ENCODE data around the gene ADGRA1.

DNA sequence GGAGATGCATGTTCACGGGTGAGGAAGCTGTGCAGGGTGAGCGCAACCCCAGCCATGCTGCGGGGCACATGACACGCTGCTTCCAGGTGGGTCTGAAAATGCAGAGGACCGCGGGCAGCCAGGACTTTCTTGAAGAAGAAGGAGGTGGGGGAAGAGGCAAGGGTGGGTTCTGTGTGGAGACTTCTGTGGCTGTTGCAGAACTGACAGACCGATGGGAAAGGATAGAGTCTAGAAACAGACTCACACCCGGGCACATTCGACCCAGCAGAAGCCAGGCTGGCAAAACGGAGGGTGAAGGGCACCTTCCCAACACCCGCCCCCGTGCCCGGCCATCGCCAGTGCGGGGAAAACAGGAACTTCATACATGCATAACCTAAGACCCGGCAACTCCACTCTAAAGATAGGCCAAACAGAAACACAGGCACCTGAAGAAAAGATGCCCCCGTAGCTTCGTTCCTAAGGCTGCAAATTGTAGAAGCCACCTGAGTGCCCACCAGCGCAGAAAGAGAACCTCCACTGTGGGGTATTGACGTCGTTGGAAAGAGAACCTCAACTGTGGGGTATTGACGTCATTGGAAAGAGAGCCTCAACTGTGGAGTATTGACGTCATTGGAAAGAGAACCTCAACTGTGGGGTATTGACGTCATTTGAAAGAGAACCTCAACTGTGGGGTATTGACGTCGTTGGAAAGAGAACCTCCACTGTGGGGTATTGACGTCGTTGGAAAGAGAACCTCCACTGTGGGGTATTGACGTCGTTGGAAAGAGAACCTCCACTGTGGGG, 67.5 kb downstream of the ADGRA1 start:
- TF ChIP-seq RAD21 (IDR thresholded peaks at IDR 0.05; ENCODE audit: low read depth), result no peak
- no peak for TF ChIP-seq EP300 (IDR thresholded peaks at IDR 0.05; ENCODE audit: borderline replicate concordance)
- TF ChIP-seq TEAD4 (IDR thresholded peaks at IDR 0.05), result no peak
- no peak for TF ChIP-seq TAF1 (IDR thresholded peaks at IDR 0.05; ENCODE audit: low read depth)
- no peak for TF ChIP-seq EGR1 (IDR thresholded peaks at IDR 0.05)
- no peak for TF ChIP-seq NFIC (IDR thresholded peaks at IDR 0.05)
- no peak for TF ChIP-seq REST (IDR thresholded peaks at IDR 0.05; ENCODE audit: low read depth)
- no peak for TF ChIP-seq YY1 (IDR thresholded peaks at IDR 0.05; ENCODE audit: low read depth)
- no peak for TF ChIP-seq CEBPB (IDR thresholded peaks at IDR 0.05)
- TF ChIP-seq MAX (IDR thresholded peaks at IDR 0.05), result no peak
- TF ChIP-seq TCF12 (IDR thresholded peaks at IDR 0.05; ENCODE audit: low read depth), result no peak
- TF ChIP-seq FOXM1 (IDR thresholded peaks at IDR 0.05; ENCODE audit: borderline replicate concordance, low read depth), result no peak
